HG03159 (cell line): ENCODE results near the gene SLC13A4.

Source experiments
- ATAC-seq: cut with Tn5 transposase; IDR thresholded peaks from one replicate; pipeline ENCODE4 v1.9.1; 2021; ENCODE audit warnings: mild to moderate bottlenecking, moderate library complexity; ENCODE audit not compliant: unreplicated experiment

SLC13A4 gene

GRCh38 chr7:135721198-135721820, 6.7 kb downstream of the SLC13A4 start:
- no peak for ATAC-seq

GRCh38 chr7:135719688-135720087, 8.3 kb downstream of the SLC13A4 start:
- ATAC-seq: no peak

- ATAC-seq: no peak
Observed at GRCh38 chr7:135718794-135719437, 9.1 kb downstream of the SLC13A4 start.

GRCh38 chr7:135718219-135718618, 9.8 kb downstream of the SLC13A4 start:
- ATAC-seq: no peak

GRCh38 chr7:135717693-135718092, 10.3 kb downstream of the SLC13A4 start:
- no peak for ATAC-seq

- ATAC-seq: no peak
Observed at GRCh38 chr7:135716677-135717238, 11.2 kb downstream of the SLC13A4 start.

- no peak for ATAC-seq
Observed at GRCh38 chr7:135715673-135716072, 12.3 kb downstream of the SLC13A4 start.

- ATAC-seq: no peak
Observed at GRCh38 chr7:135715055-135715522, 12.9 kb downstream of the SLC13A4 start.

GRCh38 chr7:135714534-135715009, 13.4 kb downstream of the SLC13A4 start:
- no peak for ATAC-seq

GRCh38 chr7:135713836-135714470, 14.0 kb downstream of the SLC13A4 start:
- no peak for ATAC-seq

- ATAC-seq: no peak
Observed at GRCh38 chr7:135712796-135713195, 15.2 kb downstream of the SLC13A4 start.

- no peak for ATAC-seq
Observed at GRCh38 chr7:135712182-135712782, 15.7 kb downstream of the SLC13A4 start.

- no peak for ATAC-seq
Observed at GRCh38 chr7:135711139-135711469, 16.9 kb downstream of the SLC13A4 start.

GRCh38 chr7:135710417-135711138, 17.4 kb downstream of the SLC13A4 start:
- ATAC-seq: no peak

- ATAC-seq: no peak
Observed at GRCh38 chr7:135709508-135709907, 18.5 kb downstream of the SLC13A4 start.

- no peak for ATAC-seq
Observed at GRCh38 chr7:135708041-135708440, 19.9 kb downstream of the SLC13A4 start.

- ATAC-seq: no peak
Observed at GRCh38 chr7:135707570-135707966, 20.4 kb downstream of the SLC13A4 start.

GRCh38 chr7:135706858-135707569, 21.0 kb downstream of the SLC13A4 start:
- ATAC-seq: no peak

- no peak for ATAC-seq
Observed at GRCh38 chr7:135706038-135706742, 21.8 kb downstream of the SLC13A4 start.

GRCh38 chr7:135704698-135705097, 23.3 kb downstream of the SLC13A4 start:
- no peak for ATAC-seq
